DOHH2 (cell line): Measurements from ENCODE around the gene MAGEL2.

Experiments
- H3F3A ChIP-seq: fragments of 200-600 bp; sonication (generic), shearing (Covaris generic); 2 replicates; pipeline ENCODE4 v1.6.0; 2016; ENCODE audit warnings: antibody characterized with exemption, mild to moderate bottlenecking; ENCODE audit not compliant: control insufficient read depth, insufficient read depth
- H3K27ac ChIP-seq: fragments of 200-600 bp; sonication (generic); 2 replicates; pipeline ENCODE4 v1.5.1; 2014; ENCODE audit warnings: low read depth, mild to moderate bottlenecking, low read length, moderate library complexity
- H3K27me3 ChIP-seq: fragments of 200-600 bp; sonication (generic); 2 replicates; pipeline ENCODE4 v1.6.1; 2014; ENCODE audit warnings: mild to moderate bottlenecking, low read length, mixed read lengths; ENCODE audit not compliant: control insufficient read depth
- H3K36me3 ChIP-seq: fragments of 200-600 bp; sonication (generic); 2 replicates; pipeline ENCODE4 v1.6.1; 2014; ENCODE audit warnings: mild to moderate bottlenecking, low read length, moderate library complexity, mixed read lengths; ENCODE audit not compliant: control insufficient read depth
- H3K4me1 ChIP-seq: fragments of 200-600 bp; sonication (generic); 2 replicates; pipeline ENCODE4 v1.6.1; 2014; ENCODE audit warnings: mild to moderate bottlenecking, low read length, mixed read lengths; ENCODE audit not compliant: control insufficient read depth
- H3K4me2 ChIP-seq: fragments of 200-600 bp; sonication (generic); 2 replicates; pipeline ENCODE4 v1.6.0; 2014; ENCODE audit warnings: mild to moderate bottlenecking, low read length, moderate library complexity
- H3K4me3 ChIP-seq: fragments of 200-600 bp; sonication (generic); 2 replicates; pipeline ENCODE4 v1.5.1; 2014; ENCODE audit warnings: mild to moderate bottlenecking, low read length, mixed read lengths
- H3K79me2 ChIP-seq: fragments of 200-600 bp; sonication (generic); 2 replicates; pipeline ENCODE4 v1.6.1; 2014; ENCODE audit warnings: mild to moderate bottlenecking, low read length, mixed read lengths; ENCODE audit not compliant: control insufficient read depth
- H3K9me2 ChIP-seq: fragments of 200-600 bp; sonication (generic); replicated peaks from 2 replicates; pipeline ENCODE4 v1.6.1; 2014; ENCODE audit warnings: mild to moderate bottlenecking, low read length, mixed read lengths; ENCODE audit not compliant: control insufficient read depth
- H3K9me3 ChIP-seq: fragments of 200-600 bp; sonication (generic); 2 replicates; pipeline ENCODE4 v1.6.1; 2014; ENCODE audit warnings: antibody characterized with exemption, low read length, mixed read lengths; ENCODE audit not compliant: control insufficient read depth, insufficient read depth
- H4K20me1 ChIP-seq: fragments of 200-600 bp; sonication (generic); 2 replicates; pipeline ENCODE4 v1.6.0; 2014; ENCODE audit warnings: low read depth, mild to moderate bottlenecking, antibody characterized with exemption, low read length, moderate library complexity; ENCODE audit not compliant: control insufficient read depth, insufficient read depth
- CTCF ChIP-seq: fragments of 200-600 bp; sonication (generic); IDR thresholded peaks from one replicate; pipeline ENCODE4 v1.5.1; 2014; ENCODE audit warnings: antibody characterized with exemption, mild to moderate bottlenecking, low read depth, low read length; ENCODE audit not compliant: poor library complexity, severe bottlenecking
- EZH2phosphoT487 ChIP-seq: fragments of 200-600 bp; sonication (generic); IDR thresholded peaks from 2 replicates; pipeline ENCODE4 v1.6.1; 2017; ENCODE audit warnings: borderline replicate concordance, mild to moderate bottlenecking, antibody characterized with exemption, low read length, moderate library complexity, mixed read lengths

MAGEL2 gene

GRCh38 chr15:23686466-23687142, 38.9 kb upstream of the MAGEL2 start:
- Histone ChIP-seq H4K20me1 (no peaks in the 10 kb centered on the region), H3K4me3 (no peak overlapping the region), H3K9me2 (no peaks in the 10 kb centered on the region), H3F3A (no peaks in the 10 kb centered on the region), H3K27me3 (no peaks in the 10 kb centered on the region), H3K27ac (no peak overlapping the region), H3K9me3 (peaks cover 10% of the 10 kb centered on the region; the same call in 1 of the 2 replicates), H3K79me2 (no peaks in the 10 kb centered on the region), H3K4me1 (no peaks in the 10 kb centered on the region), H3K36me3 (no peaks in the 10 kb centered on the region), H3K4me2 (no peak overlapping the region)
- TF ChIP-seq CTCF (no peak), EZH2phosphoT487 (no peak)

DNA sequence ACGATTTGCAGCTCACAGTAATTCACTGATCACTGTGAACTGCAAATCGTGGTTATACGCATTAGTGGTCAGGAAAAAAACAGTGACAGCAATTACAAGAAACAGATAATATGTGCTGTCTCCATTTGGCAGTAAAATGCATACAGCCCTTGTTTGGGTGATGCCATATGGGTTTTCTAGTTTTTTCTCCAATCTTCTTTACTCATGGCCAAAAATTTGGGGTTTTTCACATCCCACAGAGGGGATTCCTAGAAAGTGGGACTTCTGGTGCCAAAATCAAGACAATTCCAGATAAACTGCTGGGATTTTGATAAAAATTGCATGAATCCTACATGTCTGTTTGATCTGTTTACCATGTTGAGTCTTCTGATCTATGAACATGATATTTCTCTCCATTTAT, 23.8 kb upstream of the MAGEL2 start:
- no peak for TF ChIP-seq CTCF
- no peak for TF ChIP-seq EZH2phosphoT487
- Histone ChIP-seq H3K27ac (no peak overlapping the region), H3K27me3 (no peaks in the 10 kb centered on the region), H3K4me3 (no peak overlapping the region), H3K4me1 (no peaks in the 10 kb centered on the region), H3K36me3 (no peaks in the 10 kb centered on the region), H3K9me2 (no peaks in the 10 kb centered on the region), H3K9me3 (no peaks in the 10 kb centered on the region), H3K79me2 (no peaks in the 10 kb centered on the region), H3F3A (no peaks in the 10 kb centered on the region), H3K4me2 (no peak overlapping the region), H4K20me1 (no peaks in the 10 kb centered on the region)

DNA sequence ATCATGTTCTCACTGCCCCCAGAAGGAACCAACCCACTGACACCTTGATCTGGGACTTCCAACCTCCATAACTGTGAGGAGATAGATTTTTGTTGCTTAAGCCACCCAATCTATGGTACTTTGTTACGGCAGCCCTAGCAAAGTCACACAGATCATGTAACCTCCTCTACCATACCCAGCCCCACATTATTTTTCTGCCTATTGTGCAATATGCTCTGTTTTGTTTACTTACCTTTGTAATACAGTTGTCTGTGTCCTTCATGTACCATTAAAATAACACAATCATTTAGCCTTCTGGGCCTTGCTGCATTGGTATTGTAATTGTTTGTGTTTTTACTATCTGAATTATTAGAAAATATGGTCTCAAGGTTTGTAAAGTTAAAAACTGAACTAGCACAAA, 23.3 kb upstream of the MAGEL2 start:
- Histone ChIP-seq H3K79me2 (no peaks in the 10 kb centered on the region), H3K4me3 (no peak overlapping the region), H3K9me2 (no peaks in the 10 kb centered on the region), H3K4me1 (no peaks in the 10 kb centered on the region), H3F3A (no peaks in the 10 kb centered on the region), H3K4me2 (no peak overlapping the region), H3K36me3 (no peaks in the 10 kb centered on the region), H3K27me3 (no peaks in the 10 kb centered on the region), H3K27ac (no peak overlapping the region), H4K20me1 (no peaks in the 10 kb centered on the region), H3K9me3 (no peaks in the 10 kb centered on the region)
- no peak for TF ChIP-seq EZH2phosphoT487
- no peak for TF ChIP-seq CTCF
